Heart left ventricle (tissue), 16 donors: ENCODE results near the gene C10orf120. TPM values are rescaled to one million over a fixed set of nuclear protein-coding genes. Genes with fewer than 3 reads are reported as not detected.
A peak's percentile ranks its signal among the peaks of the same experiment; 100 is the strongest.

Experiments used
- ATAC-seq, 4 donors: fragments of 200-7000 bp; cut with Tn5 transposase; one replicate each; pipeline ENCODE4 v1.9.1; 2020 to 2022; ENCODE audit warnings: moderate library complexity in 4 of 4, mild to moderate bottlenecking in 3 of 4, moderate number of reproducible peaks in 1 of 4
- DNase-seq, 5 donors: peaks; one replicate each; pipeline ENCODE4 v3.0.0-alpha.2; 2020
- H3K27ac ChIP-seq, 12 donors: fragments of 200-600 bp; sonication (generic) in 4 of 12; one replicate each; pipeline versions ENCODE4 v1.5.0 to v1.8.0; 2016 to 2022; ENCODE audit warnings: mild to moderate bottlenecking in 2 of 12
- H3K27me3 ChIP-seq, 9 donors: fragments of 200-600 bp; sonication (generic) in 2 of 9; one replicate each; pipeline versions ENCODE4 v1.5.1 to v1.8.0; 2016 to 2022; ENCODE audit warnings: mild to moderate bottlenecking in 3 of 9
- H3K36me3 ChIP-seq, 9 donors: fragments of 200-600 bp; sonication (generic) in 2 of 9; one replicate each; pipeline versions ENCODE4 v1.5.0 to v1.8.0; 2018 to 2022; ENCODE audit warnings: mild to moderate bottlenecking in 2 of 9
- H3K4me1 ChIP-seq, 12 donors: fragments of 200-600 bp; sonication (generic) in 4 of 12; one replicate each; pipeline versions ENCODE4 v1.5.0 to v1.8.0; 2016 to 2022; ENCODE audit warnings: mild to moderate bottlenecking in 3 of 12
- H3K4me3 ChIP-seq, 12 donors: fragments of 200-600 bp; sonication (generic) in 4 of 12; one replicate each; pipeline versions ENCODE4 v1.5.0 to v1.8.0; 2017 to 2022; ENCODE audit warnings: mild to moderate bottlenecking in 9 of 12, moderate library complexity in 4 of 12
- H3K9me3 ChIP-seq, 12 donors: fragments of 200-600 bp; sonication (generic) in 4 of 12; one replicate each; pipeline versions ENCODE4 v1.5.0 to v1.8.0; 2016 to 2022; ENCODE audit warnings: mild to moderate bottlenecking in 1 of 12
- CTCF ChIP-seq, 12 donors: fragments of 200-600 bp; sonication (generic) in 4 of 12; IDR thresholded peaks; one replicate each; pipeline versions ENCODE4 v1.5.0 to v1.8.0; 2018 to 2022; ENCODE audit warnings: antibody characterized with exemption in 12 of 12, mild to moderate bottlenecking in 5 of 12
- POLR2A ChIP-seq, 2 donors: fragments of 450-650 bp; IDR thresholded peaks; one replicate each; pipeline ENCODE4 v1.6.1; 2017; ENCODE audit warnings: antibody characterized with exemption in 2 of 2, mild to moderate bottlenecking in 2 of 2, moderate library complexity in 2 of 2
- WGBS, 4 donors: extraction: QIAGEN DNeasy Blood & Tissue Kit in 2 of 4; methylation state at CpG; one replicate each; pipeline versions ENCODE4 v1.1.5 to v1.1.7; 2013 to 2018; 5-methylcytosine and 5-hydroxymethylcytosine counted together
- intact Hi-C, 10 donors: fragments of 100-400 bp; cut with DNase I; formaldehyde crosslinking; loops; one replicate each; pipeline versions ENCODE4 v1.11.1 to v1.14.2; 2022
- polyA plus RNA-seq, 2 donors: library from polyadenylated mRNA; stranded (reverse); fragments of 200-250 nt; gene quantifications; one replicate each; pipeline ENCODE4 v1.2.3, GENCODE V29; 2013
- total RNA-seq, 9 donors: library from RNA; depleted of rRNA in 2 of 9; stranded (reverse); fragments of >200 nt in 2 of 9; fragmentation: NEBNext Ultra II Directional in 3 of 9; extraction: Animal tissue kit (Norgen Biotek cat#: 25700) in 3 of 9; gene quantifications; one replicate each; pipeline versions ENCODE4 v1.1.0 to v1.2.4, GENCODE V29; 2016 to 2023
- donor health status: ischemic (EF 13 %, LVEDD 7.1; RV severe dilation, severe dysfunction).
- donor health status: healthy with polysubstance abuse.
- donor health status: DM: no; HTN: yes; CAD: no.
- donor health status: DM: no; HTN: no; CAD: no.
- donor health status: ischemic (EF 25% LVEDD 6.9; RV normal size, moderate dysfunction).
- donor health status: ischemic (EF 25% LVEDD 5.7; RV mildly dilated, moderate dysfunction).
- donor health status: healthy.
- donor health status: DM: yes; HTN: yes; CAD: no.
- donor health status: ischemic (EF 35%, LVEDD 5.7; RV mildly dilated, moderate dysfunction).
- donor health status: nonischemic (EF 11% LVEDD 7.7; RV severe dilation, severe dysfunction).
- donor health status: DM: yes; HTN: yes; CAD: no.
- donor health status: PGD.
- donor health status: ischemic (EF 29% LVEDD 5.4; RV normal size, mild dysfunction).
- donor health status: nonischemic (EF 23%, LVEDD 6.1; RV moderate dilation, normal function).

The C10orf120 gene
- total and polyA plus RNA-seq, 11 donors, result not detected

GRCh38 chr10:122674781-122675180 is 24.9 kb downstream of the C10orf120 start:
- H3K36me3 ChIP-seq, result no peaks in the 10 kb centered on the region
- H3K27ac ChIP-seq, result peak overlapping the region in 5 of 12 donors; percentile 9 to 64 (median 36)
- no peak overlapping the region for H3K4me3 ChIP-seq
- ATAC-seq, result peak; percentile 63 to 78 (median 71)
- no peaks in the 10 kb centered on the region for H3K27me3 ChIP-seq
- intact Hi-C loops, result no loop called here
- H3K4me1 ChIP-seq, result peaks cover 0 to 9% (median 2%) of the 10 kb centered on the region in 12 donors
- 26 to 48% (median 34%) methylated on average over 8 of the region's 8 CpGs for WGBS, 4 donors
- no peak for TF ChIP-seq POLR2A (IDR thresholded peaks at IDR 0.05)
- TF ChIP-seq CTCF (IDR thresholded peaks at IDR 0.05), result no peak
- H3K9me3 ChIP-seq, result no peaks in the 10 kb centered on the region
- peak in 4 of 5 donors; percentile 38 to 59 (median 48) for DNase-seq

GRCh38 chr10:122673731-122674130 is 25.9 kb downstream of the C10orf120 start:
- Histone ChIP-seq H3K27me3 (no peaks in the 10 kb centered on the region), H3K4me3 (no peak overlapping the region), H3K4me1 (peaks cover 0 to 15% (median 3%) of the 10 kb centered on the region in 12 donors), H3K9me3 (no peaks in the 10 kb centered on the region), H3K36me3 (no peaks in the 10 kb centered on the region), H3K27ac (no peak overlapping the region)
- TF ChIP-seq CTCF (IDR thresholded peaks at IDR 0.05) (no peak), POLR2A (IDR thresholded peaks at IDR 0.05) (no peak)
- intact Hi-C loops, result no loop called here
- ATAC-seq (no peak), DNase-seq (no peak)
- 74 to 83% (median 79%) methylated on average over 5 of the region's 5 CpGs for WGBS, 4 donors

- H3K4me3 ChIP-seq, result no peak overlapping the region
- H3K27ac ChIP-seq, result no peak overlapping the region
- 60 to 70% (median 66%) methylated on average over 6 of the region's 6 CpGs for WGBS, 4 donors
- no peak for TF ChIP-seq CTCF (IDR thresholded peaks at IDR 0.05)
- no peak for TF ChIP-seq POLR2A (IDR thresholded peaks at IDR 0.05)
- no peaks in the 10 kb centered on the region for H3K9me3 ChIP-seq
- no peaks in the 10 kb centered on the region for H3K36me3 ChIP-seq
- ATAC-seq, result no peak
- intact Hi-C loops, result no loop called here
- peak in 1 of 5 donors; percentile 51 for DNase-seq
- H3K27me3 ChIP-seq, result no peaks in the 10 kb centered on the region
- H3K4me1 ChIP-seq, result peaks cover 0 to 15% (median 3%) of the 10 kb centered on the region in 12 donors
These were observed 26.4 kb downstream of the C10orf120 start for GRCh38 chr10:122673269-122673668.

- intact Hi-C loops, result no loop called here
- DNase-seq, result no peak
- Histone ChIP-seq H3K36me3 (no peaks in the 10 kb centered on the region), H3K27ac (no peak overlapping the region), H3K4me1 (peaks cover 0 to 15% (median 3%) of the 10 kb centered on the region in 12 donors), H3K9me3 (no peaks in the 10 kb centered on the region), H3K27me3 (no peaks in the 10 kb centered on the region), H3K4me3 (no peak overlapping the region)
- WGBS, 4 donors, result 91 to 98% (median 95%) methylated on average over 4 of the region's 4 CpGs
- ATAC-seq, result no peak
- TF ChIP-seq POLR2A (IDR thresholded peaks at IDR 0.05) (no peak), CTCF (IDR thresholded peaks at IDR 0.05) (no peak)
These were observed 27.0 kb downstream of the C10orf120 start for GRCh38 chr10:122672655-122673054.
